NCI-H1436 treated with DMSO at 0.1 percent for 48 hours (cell line): ENCODE results near the gene ARHGAP32.

ENCODE experiments used
- DNase-seq: peaks from one replicate; lab custom pipeline; 2025; lab: John Stamatoyannopoulos, UW

ARHGAP32 gene

GRCh38 chr11:129192150-129192549 lies at the start of gene ARHGAP32:
Gene ARHGAP32, minus strand, starts transcription at chr11:129192325. Its CDS starts 127 bp downstream, at chr11:129192198.
- no peak for DNase-seq

- DNase-seq, result no peak
These were observed 47.1 kb upstream of the ARHGAP32 start for GRCh38 chr11:129239207-129239606.

GRCh38 chr11:129237880-129238638 lies 45.9 kb upstream of the ARHGAP32 start:
- DNase-seq, result no peak

- DNase-seq, result no peak
These were observed 45.3 kb upstream of the ARHGAP32 start for GRCh38 chr11:129237456-129237855.

- no peak for DNase-seq
These were observed 44.7 kb upstream of the ARHGAP32 start for GRCh38 chr11:129236850-129237249.

GRCh38 chr11:129234978-129235377 lies 42.9 kb upstream of the ARHGAP32 start:
- no peak for DNase-seq

- no peak for DNase-seq
These were observed 37.9 kb upstream of the ARHGAP32 start for GRCh38 chr11:129230006-129230405.

GRCh38 chr11:129226207-129226798 lies 34.2 kb upstream of the ARHGAP32 start:
- DNase-seq, result no peak

- no peak for DNase-seq
These were observed 33.1 kb upstream of the ARHGAP32 start for GRCh38 chr11:129225190-129225589.

GRCh38 chr11:129224538-129224937 lies 32.4 kb upstream of the ARHGAP32 start:
- DNase-seq, result no peak

GRCh38 chr11:129223701-129224149 lies 31.6 kb upstream of the ARHGAP32 start:
- no peak for DNase-seq

- no peak for DNase-seq
These were observed 31.1 kb upstream of the ARHGAP32 start for GRCh38 chr11:129223260-129223659.

GRCh38 chr11:129222158-129222557 lies 30.0 kb upstream of the ARHGAP32 start:
- no peak for DNase-seq

GRCh38 chr11:129215506-129216245 lies 23.6 kb upstream of the ARHGAP32 start:
- no peak for DNase-seq

GRCh38 chr11:129214710-129215295 lies 22.7 kb upstream of the ARHGAP32 start:
- DNase-seq, result no peak

GRCh38 chr11:129213261-129213660 lies 21.1 kb upstream of the ARHGAP32 start:
- no peak for DNase-seq

GRCh38 chr11:129211397-129211796 lies 19.3 kb upstream of the ARHGAP32 start:
- DNase-seq, result no peak

GRCh38 chr11:129210831-129211181 lies 18.7 kb upstream of the ARHGAP32 start:
- no peak for DNase-seq

GRCh38 chr11:129209891-129210830 lies 18.0 kb upstream of the ARHGAP32 start:
- DNase-seq, result no peak

- no peak for DNase-seq
These were observed 16.7 kb upstream of the ARHGAP32 start for GRCh38 chr11:129208863-129209262.

- no peak for DNase-seq
These were observed 12.2 kb upstream of the ARHGAP32 start for GRCh38 chr11:129204150-129204838.
